Suprapubic skin (tissue), 4 donors: ENCODE measurements around the gene CBR3. TPM values are rescaled to one million over a fixed set of nuclear protein-coding genes. Genes with fewer than 3 reads are reported as not detected.

Experiments used
- DNase-seq, 2 donors: peaks; one replicate each; pipeline ENCODE4 v3.0.0-alpha.2; 2019; ENCODE audit warnings: low spot score in 2 of 2
- H3K27ac ChIP-seq: fragments of 200-600 bp; sonication (generic); one replicate; pipeline ENCODE4 v1.5.1; 2019
- H3K27me3 ChIP-seq: fragments of 200-600 bp; sonication (generic); one replicate; pipeline ENCODE4 v1.5.1; 2019
- H3K36me3 ChIP-seq: fragments of 200-600 bp; sonication (generic); one replicate; pipeline ENCODE4 v1.5.1; 2019
- H3K4me1 ChIP-seq: fragments of 200-600 bp; sonication (generic); one replicate; pipeline ENCODE4 v1.5.1; 2019
- H3K4me3 ChIP-seq: fragments of 200-600 bp; sonication (generic); one replicate; pipeline ENCODE4 v1.5.1; 2019; ENCODE audit warnings: mild to moderate bottlenecking
- H3K9me3 ChIP-seq: fragments of 200-600 bp; sonication (generic); one replicate; pipeline ENCODE4 v1.5.1; 2019
- CTCF ChIP-seq, 2 donors: fragments of 200-600 bp in 1 of 2; fragments of 450-650 bp in 1 of 2; sonication (generic) in 1 of 2; IDR thresholded peaks; one replicate each; pipeline ENCODE4 v1.5.1; 2016 to 2019; ENCODE audit warnings: antibody characterized with exemption in 2 of 2, mild to moderate bottlenecking in 1 of 2, moderate library complexity in 1 of 2
- EP300 ChIP-seq: sonication (generic); formaldehyde crosslinking; IDR thresholded peaks from one replicate; pipeline ENCODE4 v1.6.1; 2017; ENCODE audit warnings: antibody characterized with exemption
- POLR2A ChIP-seq, 2 donors: fragments of 450-650 bp; IDR thresholded peaks; one replicate each; pipeline ENCODE4 v1.6.1; 2017; ENCODE audit warnings: antibody characterized with exemption in 2 of 2, mild to moderate bottlenecking in 2 of 2, moderate library complexity in 2 of 2
- POLR2AphosphoS5 ChIP-seq, 3 donors: sonication (generic); formaldehyde crosslinking; IDR thresholded peaks; one replicate each; pipeline ENCODE4 v1.6.1; 2017; ENCODE audit warnings: antibody characterized with exemption in 3 of 3
- WGBS: methylation state at CpG from one replicate; pipeline ENCODE4 v1.1.5; 2018; 5-methylcytosine and 5-hydroxymethylcytosine counted together
- total RNA-seq, 4 donors: library from RNA; depleted of rRNA; stranded (reverse); fragments of >200 nt; gene quantifications; one replicate each; pipeline ENCODE4 v1.1.0, GENCODE V29; 2016

CBR3 gene
- total RNA-seq, 4 donors from 2014 or later: 24.9 to 45.2 (median 32.0) TPM

DNA sequence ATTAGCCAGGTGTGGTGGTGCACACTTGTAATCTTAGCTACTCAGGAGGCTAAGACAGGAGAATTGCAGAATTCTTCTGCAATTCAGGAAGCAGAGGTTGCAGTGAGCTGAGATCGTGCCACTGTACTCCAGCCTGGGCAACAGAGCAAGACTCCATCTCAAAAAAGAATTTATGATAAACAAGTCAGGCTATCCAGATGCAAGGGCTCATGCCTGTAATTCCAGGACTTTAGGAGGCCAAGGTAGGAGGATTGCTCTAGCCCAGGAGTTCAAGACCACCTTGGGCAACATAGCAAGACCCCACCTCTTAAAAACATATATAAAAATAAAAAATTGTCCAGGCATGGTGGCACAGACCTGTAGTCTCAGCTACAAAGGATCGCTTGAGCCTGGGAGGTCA, 10.5 kb upstream of the CBR3 start:
- TF ChIP-seq EP300: no peak
- TF ChIP-seq POLR2A (IDR thresholded peaks at IDR 0.05): no peak
- TF ChIP-seq CTCF (IDR thresholded peaks at IDR 0.05): no peak
- TF ChIP-seq POLR2AphosphoS5 (IDR thresholded peaks at IDR 0.05): no peak
- 94% methylated on average over 2 of the region's 2 CpGs for WGBS

DNA sequence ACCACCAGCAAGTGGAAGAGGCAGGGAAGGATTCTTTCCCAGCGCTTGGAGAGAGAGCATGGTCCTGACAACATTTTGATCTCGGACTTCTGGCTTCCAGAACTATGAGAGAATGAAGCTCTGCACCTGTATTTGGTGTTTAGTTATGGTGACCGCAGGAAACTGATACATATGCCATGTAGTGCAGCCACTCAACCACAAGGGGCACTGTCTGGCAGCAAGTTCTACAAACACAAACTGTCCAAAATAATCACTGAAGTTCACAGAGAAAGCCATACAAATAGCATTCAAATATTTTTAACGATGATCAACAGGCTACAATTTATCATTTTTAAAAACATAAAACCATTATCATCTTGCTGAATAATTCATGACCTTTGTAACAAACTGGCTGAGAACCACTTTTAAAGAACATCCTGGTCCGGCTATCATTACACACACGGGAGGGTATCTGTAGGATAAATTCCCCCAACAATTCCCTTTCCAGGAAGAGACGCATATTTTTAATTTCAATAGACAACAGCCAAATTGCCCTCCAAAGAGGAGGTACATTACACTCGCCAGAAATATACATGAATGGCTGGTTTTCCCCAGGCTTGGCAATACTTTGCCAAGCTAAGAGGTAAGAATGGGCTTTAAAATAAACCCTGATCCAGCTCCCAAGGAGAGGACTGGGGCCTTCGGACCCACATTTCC, 9.2 kb upstream of the CBR3 start:
- TF ChIP-seq POLR2AphosphoS5 (IDR thresholded peaks at IDR 0.05): no peak
- TF ChIP-seq CTCF (IDR thresholded peaks at IDR 0.05): peak; percentile 80 to 94
- no peak for TF ChIP-seq EP300
- no peak overlapping the region for H3K4me3 ChIP-seq
- H3K36me3 ChIP-seq: no peaks in the 10 kb centered on the region
- peaks cover 53% of the 10 kb centered on the region for H3K4me1 ChIP-seq
- H3K9me3 ChIP-seq: no peaks in the 10 kb centered on the region
- 20% methylated on average over 8 of the region's 9 CpGs for WGBS
- DNase-seq: no peak
- H3K27me3 ChIP-seq: no peaks in the 10 kb centered on the region
- H3K27ac ChIP-seq: peak overlapping the region; percentile 87

More for the DNA sequence above, 10.5 kb upstream of the CBR3 start:
- DNase-seq: no peak
- Histone ChIP-seq H3K36me3 (no peaks in the 10 kb centered on the region), H3K27me3 (no peaks in the 10 kb centered on the region), H3K27ac (no peak overlapping the region), H3K9me3 (no peaks in the 10 kb centered on the region), H3K4me3 (no peak overlapping the region), H3K4me1 (peaks cover 49% of the 10 kb centered on the region)

- no peak overlapping the region for H3K4me3 ChIP-seq
- H3K36me3 ChIP-seq: no peaks in the 10 kb centered on the region
- no peaks in the 10 kb centered on the region for H3K9me3 ChIP-seq
- TF ChIP-seq POLR2A (IDR thresholded peaks at IDR 0.05) (no peak), POLR2AphosphoS5 (IDR thresholded peaks at IDR 0.05) (no peak), EP300 (no peak), CTCF (IDR thresholded peaks at IDR 0.05) (no peak)
- H3K27me3 ChIP-seq: no peaks in the 10 kb centered on the region
- H3K4me1 ChIP-seq: peaks cover 52% of the 10 kb centered on the region
- no peak for DNase-seq
- H3K27ac ChIP-seq: peak overlapping the region; percentile 87
Measured at GRCh38 chr21:36126208-36126565, 8.7 kb upstream of the CBR3 start.

DNA sequence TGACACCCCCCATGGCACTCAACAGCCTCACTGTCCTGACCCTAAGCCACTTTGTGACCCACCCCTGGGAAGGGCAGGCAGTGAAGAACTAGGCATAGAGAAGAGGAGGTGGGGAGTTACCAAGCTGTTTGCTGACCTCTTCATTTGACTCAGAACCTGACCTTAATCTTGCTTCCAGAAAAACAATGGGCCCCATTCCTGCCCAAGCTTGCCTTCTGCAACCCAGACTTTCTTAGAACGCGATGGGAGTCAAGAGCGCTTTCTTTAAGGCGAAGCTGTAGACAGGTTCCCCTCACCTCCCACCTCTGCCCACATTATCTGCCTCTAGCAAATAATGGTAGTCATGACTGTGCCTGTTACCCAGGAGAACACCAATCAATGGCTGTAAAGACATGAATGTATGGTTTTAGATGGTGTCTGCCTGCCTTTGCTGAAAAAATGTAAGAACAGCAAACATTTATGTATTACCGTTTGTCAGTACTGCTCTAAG, 8.2 kb upstream of the CBR3 start:
- Histone ChIP-seq H3K27me3 (no peaks in the 10 kb centered on the region), H3K36me3 (no peaks in the 10 kb centered on the region), H3K4me3 (no peak overlapping the region), H3K27ac (peak overlapping the region; percentile 87), H3K9me3 (no peaks in the 10 kb centered on the region), H3K4me1 (peaks cover 52% of the 10 kb centered on the region)
- DNase-seq: peak in 1 of 2 donors; percentile 34
- no peak for TF ChIP-seq EP300
- no peak for TF ChIP-seq POLR2A (IDR thresholded peaks at IDR 0.05)
- no peak for TF ChIP-seq CTCF (IDR thresholded peaks at IDR 0.05)
- TF ChIP-seq POLR2AphosphoS5 (IDR thresholded peaks at IDR 0.05): no peak
- WGBS: 86% methylated on average over 5 of the region's 5 CpGs

GRCh38 chr21:36127250-36127904, 7.5 kb upstream of the CBR3 start:
- WGBS: 73% methylated on average over 10 of the region's 10 CpGs
- H3K27ac ChIP-seq: peak overlapping the region; percentile 87
- no peak for TF ChIP-seq EP300
- TF ChIP-seq POLR2AphosphoS5 (IDR thresholded peaks at IDR 0.05): no peak
- no peak for TF ChIP-seq POLR2A (IDR thresholded peaks at IDR 0.05)
- no peak for TF ChIP-seq CTCF (IDR thresholded peaks at IDR 0.05)
- peaks cover 54% of the 10 kb centered on the region for H3K4me1 ChIP-seq
- H3K36me3 ChIP-seq: no peaks in the 10 kb centered on the region
- no peaks in the 10 kb centered on the region for H3K9me3 ChIP-seq
- no peaks in the 10 kb centered on the region for H3K27me3 ChIP-seq
- DNase-seq: no peak
- no peak overlapping the region for H3K4me3 ChIP-seq
